ENCODE measurements around the gene POU2AF2. TPM values are rescaled to one million over a fixed set of nuclear protein-coding genes. Genes with fewer than 3 reads are reported as not detected.

POU2AF2 gene
- total and polyA plus RNA-seq, 2 donors (not counting 3 experiments of a cell fraction or from before 2014, with no cell fraction given) = not detected

- Histone ChIP-seq H2AFZ (ENCODE audit: low read depth, low read length) (no peak overlapping the region), H3K27ac (ENCODE audit: insufficient read depth, low read depth, low read length) (no peak overlapping the region), H3K9me3 (replicated peaks; ENCODE audit: control insufficient read depth, insufficient read depth, low read length) (no peaks in the 10 kb centered on the region), H3K79me2 (ENCODE audit: control insufficient read depth, insufficient read depth, low read length) (no peaks in the 10 kb centered on the region), H3K9me1 (replicated peaks; ENCODE audit: control insufficient read depth, extremely low read depth, insufficient read depth, low read length) (no peaks in the 10 kb centered on the region), H3K4me2 (ENCODE audit: insufficient read depth, low read length) (no peak overlapping the region), H3K27me3 (ENCODE audit: control insufficient read depth in 2 of 2, insufficient read depth in 2 of 2, low read length in 2 of 2) (peaks cover under 1 to 7% of the 10 kb centered on the region in 2 experiments), H3K9ac (replicated peaks; ENCODE audit: extremely low read depth, insufficient read depth, low read length) (no peak overlapping the region), H4K20me1 (replicated peaks; ENCODE audit: control insufficient read depth, extremely low read depth, insufficient read depth, low read length) (no peaks in the 10 kb centered on the region), H3K36me3 (ENCODE audit: control insufficient read depth in 2 of 2, extremely low read depth in 1 of 2, insufficient read depth in 2 of 2, low read length in 2 of 2) (no peaks in the 10 kb centered on the region), H3K4me3 (replicated peaks in 1 of 3; ENCODE audit: insufficient read depth in 1 of 3, low read depth in 1 of 3, low read length in 3 of 3) (no peak overlapping the region), H3K4me1 (ENCODE audit: control insufficient read depth, extremely low read depth, insufficient read depth, low read length) (no peaks in the 10 kb centered on the region)
- FAIRE-seq (no peak), DNase-seq (ENCODE audit: low read depth, low spot score) (no peak)
- dilution Hi-C loops (cut with MboI; ENCODE audit: extremely low pct_ligation_motif_present, low sequenced_read_pairs) (no loop called here), intact Hi-C loops (cut with micrococcal nuclease) (loop anchor here (10.0 kb wide), 1 partner anchor 1372 kb away; no protein-coding TSS in a partner anchor)
- no TSS peak for BruUV-seq (replicated peaks)
- ChIA-PET POLR2A (no interaction called here), CTCF (no interaction called here)
- no peak for TF ChIP-seq MAX (IDR thresholded peaks at IDR 0.05; ENCODE audit: insufficient read depth, insufficient read length)
- no peak for TF ChIP-seq JUN (IDR thresholded peaks at IDR 0.05; ENCODE audit: borderline replicate concordance, insufficient read depth, insufficient read length, low read depth)
- no peak for TF ChIP-seq FOS (IDR thresholded peaks at IDR 0.05; ENCODE audit: borderline replicate concordance, insufficient read depth, low read length)
- no peak for TF ChIP-seq GATA2 (IDR thresholded peaks at IDR 0.05; ENCODE audit: insufficient read depth, insufficient read length, low read depth, low read length)
- no peak for TF ChIP-seq MYC (IDR thresholded peaks at IDR 0.05; ENCODE audit: low read depth, low read length)
- TF ChIP-seq, protein P1, sequence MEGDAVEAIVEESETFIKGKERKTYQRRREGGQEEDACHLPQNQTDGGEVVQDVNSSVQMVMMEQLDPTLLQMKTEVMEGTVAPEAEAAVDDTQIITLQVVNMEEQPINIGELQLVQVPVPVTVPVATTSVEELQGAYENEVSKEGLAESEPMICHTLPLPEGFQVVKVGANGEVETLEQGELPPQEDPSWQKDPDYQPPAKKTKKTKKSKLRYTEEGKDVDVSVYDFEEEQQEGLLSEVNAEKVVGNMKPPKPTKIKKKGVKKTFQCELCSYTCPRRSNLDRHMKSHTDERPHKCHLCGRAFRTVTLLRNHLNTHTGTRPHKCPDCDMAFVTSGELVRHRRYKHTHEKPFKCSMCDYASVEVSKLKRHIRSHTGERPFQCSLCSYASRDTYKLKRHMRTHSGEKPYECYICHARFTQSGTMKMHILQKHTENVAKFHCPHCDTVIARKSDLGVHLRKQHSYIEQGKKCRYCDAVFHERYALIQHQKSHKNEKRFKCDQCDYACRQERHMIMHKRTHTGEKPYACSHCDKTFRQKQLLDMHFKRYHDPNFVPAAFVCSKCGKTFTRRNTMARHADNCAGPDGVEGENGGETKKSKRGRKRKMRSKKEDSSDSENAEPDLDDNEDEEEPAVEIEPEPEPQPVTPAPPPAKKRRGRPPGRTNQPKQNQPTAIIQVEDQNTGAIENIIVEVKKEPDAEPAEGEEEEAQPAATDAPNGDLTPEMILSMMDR (IDR thresholded peaks at IDR 0.05; ENCODE audit: extremely low read depth in 1 of 2, insufficient read depth in 1 of 2, low read depth in 1 of 2, low read length in 2 of 2) = no peak
- no peak for TF ChIP-seq POLR2A (IDR thresholded peaks at IDR 0.05; ENCODE audit: low read depth, low read length)
- TF ChIP-seq POLR2AphosphoS5 (IDR thresholded peaks at IDR 0.05; ENCODE audit: insufficient read depth, low read depth, low read length) = no peak
- TF ChIP-seq EZH2 (IDR thresholded peaks at IDR 0.05; ENCODE audit: borderline replicate concordance, low read depth, low read length, severe bottlenecking) = no peak
Observed at GRCh38 chr11:111236383-111236782, 9.1 kb upstream of the POU2AF2 start.

Data from endothelial cell of umbilical vein (primary cell).